A549 (cell line): ENCODE measurements around the gene VIT.

ENCODE experiments used
- EHMT2 ChIP-seq: fragments of 200-600 bp; sonication (generic); IDR thresholded peaks from 2 replicates; pipeline ENCODE4 v1.6.1; 2016; ENCODE audit warnings: antibody characterized with exemption, low read depth, mild to moderate bottlenecking, moderate library complexity
- RAD21 ChIP-seq, 2 experiments: fragments of >200 bp in 1 of 2; sonication (Bioruptor Twin) in 1 of 2; formaldehyde crosslinking in 1 of 2; IDR thresholded peaks in 1 of 2; conservative IDR thresholded peaks in 1 of 2; 2 replicates in 1 of 2; 3 replicates in 1 of 2; pipeline ENCODE4 v1.6.1; 2012 to 2018; ENCODE audit warnings: inconsistent platforms in 1 of 2
- ZFP36 ChIP-seq: fragments of 450-650 bp; IDR thresholded peaks from 2 replicates; pipeline ENCODE4 v1.6.1; 2014; ENCODE audit warnings: borderline replicate concordance; ENCODE audit not compliant: partially characterized antibody

- TF ChIP-seq ZFP36 (no peak), RAD21 (conservative IDR thresholded peaks at IDR 0.05 in 1 of 2, IDR thresholded peaks at IDR 0.05 in 1 of 2) (no peak), EHMT2 (no peak)
Measured at GRCh38 chr2:36858551-36859365, 162.3 kb downstream of the VIT start.
